ENCODE data around the gene ZNF429.

- no peak for TF ChIP-seq CTCF (IDR thresholded peaks at IDR 0.05)
- TF ChIP-seq POLR2A (IDR thresholded peaks at IDR 0.05): peak; percentile 16 to 50
- peak in 3 of 4 donors; percentile 57 to 81 (median 68) for TF ChIP-seq POLR2AphosphoS5 (IDR thresholded peaks at IDR 0.05)
These were observed 63.6 kb downstream of the ZNF429 start for GRCh38 chr19:21568816-21569493.

Data from sigmoid colon (tissue), 4 donors.